ENCODE results near the gene NKX6-1. TPM values are rescaled to one million over a fixed set of nuclear protein-coding genes. Genes with fewer than 3 reads are reported as not detected.

Gene NKX6-1
- total and polyA plus RNA-seq, 2 donors from 2014 or later: 0.35 TPM; not detected in 1

- DNase-seq (no peak), FAIRE-seq (no peak)
- Histone ChIP-seq H3K27ac (ENCODE audit: low read depth in 2 of 2, low read length in 2 of 2) (no peak overlapping the region), H3K36me3 (ENCODE audit: control insufficient read depth in 2 of 3, insufficient read depth in 3 of 3, low read length in 3 of 3) (no peaks in the 10 kb centered on the region), H3K9ac (ENCODE audit: low read length in 3 of 3) (no peak overlapping the region), H3K4me1 (ENCODE audit: control insufficient read depth in 2 of 3, insufficient read depth in 2 of 3, low read depth in 1 of 3, low read length in 3 of 3) (peaks cover 0 to 6% (median 5%) of the 10 kb centered on the region in 3 donors), H3K4me3 (ENCODE audit: low read length in 3 of 3) (no peak overlapping the region), H3K27me3 (ENCODE audit: control insufficient read depth, insufficient read depth, low read length) (peaks cover 74% of the 10 kb centered on the region), H3K9me3 (ENCODE audit: control insufficient read depth in 2 of 3, insufficient read depth in 1 of 3, low read length in 3 of 3) (no peaks in the 10 kb centered on the region)
- intact Hi-C loops (cut with DNase I): no loop called here
- TF ChIP-seq CTCF (IDR thresholded peaks at IDR 0.05; ENCODE audit: borderline replicate concordance, extremely low read depth, insufficient read depth): no peak
These were observed 15.4 kb downstream of the NKX6-1 start for GRCh38 chr4:84483688-84484087.

GRCh38 chr4:84482564-84483563 lies 16.2 kb downstream of the NKX6-1 start:
- DNase-seq: peak in 3 of 5 donors; percentile 56 to 75 (median 62)
- no peak for FAIRE-seq
- H3K9me3 ChIP-seq (ENCODE audit: control insufficient read depth in 2 of 3, insufficient read depth in 1 of 3, low read length in 3 of 3): no peaks in the 10 kb centered on the region
- no peak overlapping the region for H3K27ac ChIP-seq (ENCODE audit: low read depth in 2 of 2, low read length in 2 of 2)
- intact Hi-C loops (cut with DNase I): no loop called here
- H3K4me1 ChIP-seq (ENCODE audit: control insufficient read depth in 2 of 3, insufficient read depth in 2 of 3, low read depth in 1 of 3, low read length in 3 of 3): peaks cover 0 to 6% (median 5%) of the 10 kb centered on the region in 3 donors
- no peak overlapping the region for H3K9ac ChIP-seq (ENCODE audit: low read length in 3 of 3)
- peaks cover 78% of the 10 kb centered on the region for H3K27me3 ChIP-seq (ENCODE audit: control insufficient read depth, insufficient read depth, low read length)
- no peaks in the 10 kb centered on the region for H3K36me3 ChIP-seq (ENCODE audit: control insufficient read depth in 2 of 3, insufficient read depth in 3 of 3, low read length in 3 of 3)
- no peak for TF ChIP-seq CTCF (IDR thresholded peaks at IDR 0.05; ENCODE audit: borderline replicate concordance, extremely low read depth, insufficient read depth)
- no peak overlapping the region for H3K4me3 ChIP-seq (ENCODE audit: low read length in 3 of 3)

GRCh38 chr4:84481860-84482245 lies 17.2 kb downstream of the NKX6-1 start:
- DNase-seq: no peak
- intact Hi-C loops (cut with DNase I): no loop called here
- TF ChIP-seq CTCF (IDR thresholded peaks at IDR 0.05; ENCODE audit: borderline replicate concordance, extremely low read depth, insufficient read depth): no peak

More at GRCh38 chr4:84481860-84482245, 17.2 kb downstream of the NKX6-1 start:
- H3K36me3 ChIP-seq (ENCODE audit: control insufficient read depth in 2 of 3, insufficient read depth in 3 of 3, low read length in 3 of 3): no peaks in the 10 kb centered on the region
- no peak overlapping the region for H3K4me3 ChIP-seq (ENCODE audit: low read length in 3 of 3)
- peaks cover 0 to 6% (median 5%) of the 10 kb centered on the region in 3 donors for H3K4me1 ChIP-seq (ENCODE audit: control insufficient read depth in 2 of 3, insufficient read depth in 2 of 3, low read depth in 1 of 3, low read length in 3 of 3)
- H3K27ac ChIP-seq (ENCODE audit: low read depth in 2 of 2, low read length in 2 of 2): no peak overlapping the region
- FAIRE-seq: no peak
- H3K9ac ChIP-seq (ENCODE audit: low read length in 3 of 3): no peak overlapping the region
- H3K27me3 ChIP-seq (ENCODE audit: control insufficient read depth, insufficient read depth, low read length): peaks cover 77% of the 10 kb centered on the region
- no peaks in the 10 kb centered on the region for H3K9me3 ChIP-seq (ENCODE audit: control insufficient read depth in 2 of 3, insufficient read depth in 1 of 3, low read length in 3 of 3)
